Lower lobe of right lung (tissue), 2 donors: Measurements from ENCODE around the gene SLC6A13. TPM values are rescaled to one million over a fixed set of nuclear protein-coding genes. Genes with fewer than 3 reads are reported as not detected.

Source experiments
- ATAC-seq, 2 donors: fragments of 200-7000 bp; cut with Tn5 transposase; one replicate each; pipeline ENCODE4 v1.9.1; 2020 to 2022; ENCODE audit warnings: mild to moderate bottlenecking in 2 of 2, moderate library complexity in 2 of 2
- DNase-seq: peaks from one replicate; pipeline ENCODE4 v3.0.0-alpha.2; 2020
- H3K27ac ChIP-seq: fragments of 200-600 bp; one replicate; pipeline ENCODE4 v1.8.0; 2022
- H3K27me3 ChIP-seq: fragments of 200-600 bp; one replicate; pipeline ENCODE4 v1.8.0; 2022; ENCODE audit warnings: low read depth
- H3K36me3 ChIP-seq: fragments of 200-600 bp; one replicate; pipeline ENCODE4 v1.8.0; 2022; ENCODE audit warnings: mild to moderate bottlenecking
- H3K4me1 ChIP-seq: fragments of 200-600 bp; one replicate; pipeline ENCODE4 v1.8.0; 2022
- H3K4me3 ChIP-seq: fragments of 200-600 bp; one replicate; pipeline ENCODE4 v1.8.0; 2022; ENCODE audit warnings: mild to moderate bottlenecking
- H3K9me3 ChIP-seq: fragments of 200-600 bp; one replicate; pipeline ENCODE4 v1.8.0; 2022
- CTCF ChIP-seq: fragments of 200-600 bp; IDR thresholded peaks from one replicate; pipeline ENCODE4 v1.8.0; 2022; ENCODE audit warnings: antibody characterized with exemption, mild to moderate bottlenecking
- intact Hi-C: fragments of 100-400 bp; cut with DNase I; formaldehyde crosslinking; loops from one replicate; pipeline ENCODE4 v1.11.0; 2022
- total RNA-seq: library from RNA; stranded (reverse); fragmentation: NEBNext Ultra II Directional; extraction: Animal tissue kit (Norgen Biotek cat#: 25700); gene quantifications from one replicate; pipeline ENCODE4 v1.2.1, GENCODE V29; 2021
- donor health status: DM: no; HTN: yes; CAD: no; lungs with severe emphysema.

SLC6A13 gene
- total RNA-seq, 1 donor from 2014 or later = 5.0 TPM

- H3K4me3 ChIP-seq = peak overlapping the region; percentile 39
- TF ChIP-seq CTCF = no peak
- H3K4me1 ChIP-seq = peaks cover 13% of the 10 kb centered on the region
- H3K9me3 ChIP-seq = no peaks in the 10 kb centered on the region
- H3K27me3 ChIP-seq = peaks cover 11% of the 10 kb centered on the region
- H3K36me3 ChIP-seq = no peaks in the 10 kb centered on the region
- no peak overlapping the region for H3K27ac ChIP-seq
- intact Hi-C loops = no loop called here
- no peak for DNase-seq
- ATAC-seq = peak; percentile 26 to 47
These were observed 49.1 kb downstream of the SLC6A13 start for GRCh38 chr12:213527-213932.

GRCh38 chr12:212715-213526 is 49.7 kb downstream of the SLC6A13 start:
- no peak for TF ChIP-seq CTCF
- DNase-seq = no peak
- Histone ChIP-seq H3K36me3 (no peaks in the 10 kb centered on the region), H3K4me1 (peaks cover 13% of the 10 kb centered on the region), H3K4me3 (peak overlapping the region; percentile 39), H3K9me3 (no peaks in the 10 kb centered on the region), H3K27ac (peak overlapping the region; percentile 64), H3K27me3 (peaks cover 11% of the 10 kb centered on the region)
- intact Hi-C loops = no loop called here
- ATAC-seq = peak; percentile 51 to 78

DNA sequence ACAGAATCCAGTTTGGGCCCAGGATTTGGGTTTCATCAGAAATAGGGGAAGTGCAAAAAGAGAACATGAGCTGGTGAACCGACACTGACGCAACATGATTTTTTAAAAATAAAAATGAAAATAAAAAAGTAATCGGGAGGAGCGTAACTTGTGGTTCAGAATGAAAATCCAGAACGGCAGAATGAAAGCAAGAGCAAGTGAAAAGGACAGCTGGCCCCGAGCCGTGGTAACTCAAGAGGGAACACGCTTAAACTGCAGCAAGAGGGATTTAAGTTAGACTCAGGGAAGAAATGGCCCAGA is 50.3 kb downstream of the SLC6A13 start:
- peaks cover 11% of the 10 kb centered on the region for H3K27me3 ChIP-seq
- H3K27ac ChIP-seq = peak overlapping the region; percentile 64
- TF ChIP-seq CTCF = no peak
- H3K9me3 ChIP-seq = no peaks in the 10 kb centered on the region
- no peaks in the 10 kb centered on the region for H3K36me3 ChIP-seq
- DNase-seq (no peak), ATAC-seq (peak; percentile 11 to 34)
- intact Hi-C loops = no loop called here
- H3K4me1 ChIP-seq = peaks cover 13% of the 10 kb centered on the region
- H3K4me3 ChIP-seq = peak overlapping the region; percentile 39

- H3K4me1 ChIP-seq = peaks cover 13% of the 10 kb centered on the region
- peak overlapping the region; percentile 39 for H3K4me3 ChIP-seq
- TF ChIP-seq CTCF = no peak
- peaks cover 11% of the 10 kb centered on the region for H3K27me3 ChIP-seq
- intact Hi-C loops = no loop called here
- DNase-seq = no peak
- H3K36me3 ChIP-seq = no peaks in the 10 kb centered on the region
- ATAC-seq = no peak
- H3K9me3 ChIP-seq = no peaks in the 10 kb centered on the region
- peak overlapping the region; percentile 64 for H3K27ac ChIP-seq
These were observed 50.8 kb downstream of the SLC6A13 start for GRCh38 chr12:211639-212414.

- no peak for ATAC-seq
- H3K4me1 ChIP-seq = peaks cover 13% of the 10 kb centered on the region
- no peak for DNase-seq
- H3K27me3 ChIP-seq = peaks cover 15% of the 10 kb centered on the region
- intact Hi-C loops = no loop called here
- no peak overlapping the region for H3K4me3 ChIP-seq
- H3K27ac ChIP-seq = no peak overlapping the region
- H3K36me3 ChIP-seq = no peaks in the 10 kb centered on the region
- H3K9me3 ChIP-seq = no peaks in the 10 kb centered on the region
- no peak for TF ChIP-seq CTCF
These were observed 51.5 kb downstream of the SLC6A13 start for GRCh38 chr12:211142-211465.
